BLaER1 (cell line): ENCODE data around the gene ARL4A.

Source experiments
- H3K27ac ChIP-seq: shearing (Covaris generic); formaldehyde crosslinking; 2 replicates; pipeline ENCODE4 v1.8.1; 2022
- H3K27me3 ChIP-seq: shearing (Covaris generic); formaldehyde crosslinking; 2 replicates; pipeline ENCODE4 v1.8.1; 2022
- H3K36me3 ChIP-seq: shearing (Covaris generic); formaldehyde crosslinking; 2 replicates; pipeline ENCODE4 v1.8.1; 2022
- H3K4me1 ChIP-seq: shearing (Covaris generic); formaldehyde crosslinking; 2 replicates; pipeline ENCODE4 v1.8.1; 2022
- H3K4me2 ChIP-seq: shearing (Covaris generic); formaldehyde crosslinking; 2 replicates; pipeline ENCODE4 v1.8.1; 2022
- H3K4me3 ChIP-seq: shearing (Covaris generic); formaldehyde crosslinking; 2 replicates; pipeline ENCODE4 v1.8.1; 2022
- H3K9ac ChIP-seq: shearing (Covaris generic); formaldehyde crosslinking; 2 replicates; pipeline ENCODE4 v1.8.1; 2022
- H3K9me3 ChIP-seq: shearing (Covaris generic); formaldehyde crosslinking; 2 replicates; pipeline ENCODE4 v1.8.1; 2022
- H4K20me1 ChIP-seq: shearing (Covaris generic); formaldehyde crosslinking; 2 replicates; pipeline ENCODE4 v1.8.1; 2022
- Cebpa-rat ChIP-seq: shearing (Covaris generic); IDR thresholded peaks from 2 replicates; pipeline ENCODE4 v1.8.1; 2022

ARL4A gene

GRCh38 chr7:12699299-12699698 is 11.9 kb downstream of the ARL4A start:
- Histone ChIP-seq H3K36me3 (no peaks in the 10 kb centered on the region), H3K4me3 (no peak overlapping the region), H3K9me3 (no peaks in the 10 kb centered on the region), H3K27ac (no peak overlapping the region), H3K4me2 (no peak overlapping the region), H4K20me1 (no peaks in the 10 kb centered on the region), H3K4me1 (no peaks in the 10 kb centered on the region), H3K27me3 (no peaks in the 10 kb centered on the region), H3K9ac (no peak overlapping the region)
- TF ChIP-seq Cebpa-rat, result no peak

GRCh38 chr7:12701433-12701832 is 14.0 kb downstream of the ARL4A start:
- TF ChIP-seq Cebpa-rat, result no peak
- no peaks in the 10 kb centered on the region for H3K9me3 ChIP-seq
- no peaks in the 10 kb centered on the region for H4K20me1 ChIP-seq
- no peaks in the 10 kb centered on the region for H3K36me3 ChIP-seq
- no peak overlapping the region for H3K4me2 ChIP-seq
- no peaks in the 10 kb centered on the region for H3K27me3 ChIP-seq
- H3K9ac ChIP-seq, result no peak overlapping the region
- H3K27ac ChIP-seq, result no peak overlapping the region
- no peak overlapping the region for H3K4me3 ChIP-seq
- no peaks in the 10 kb centered on the region for H3K4me1 ChIP-seq

- H3K9me3 ChIP-seq, result no peaks in the 10 kb centered on the region
- no peak overlapping the region for H3K4me3 ChIP-seq
- TF ChIP-seq Cebpa-rat, result no peak
- no peaks in the 10 kb centered on the region for H3K36me3 ChIP-seq
- H3K9ac ChIP-seq, result no peak overlapping the region
- H3K27ac ChIP-seq, result no peak overlapping the region
- no peaks in the 10 kb centered on the region for H3K27me3 ChIP-seq
- no peaks in the 10 kb centered on the region for H4K20me1 ChIP-seq
- no peaks in the 10 kb centered on the region for H3K4me1 ChIP-seq
- no peak overlapping the region for H3K4me2 ChIP-seq
Measured at GRCh38 chr7:12703881-12704280, 16.4 kb downstream of the ARL4A start.

- Histone ChIP-seq H3K4me3 (no peak overlapping the region), H3K27ac (no peak overlapping the region)
- TF ChIP-seq Cebpa-rat, result no peak
Measured at GRCh38 chr7:12705878-12706277, 18.4 kb downstream of the ARL4A start.

GRCh38 chr7:12706900-12707536 is 19.6 kb downstream of the ARL4A start:
- no peak overlapping the region for H3K4me2 ChIP-seq

More at GRCh38 chr7:12705878-12706277, 18.4 kb downstream of the ARL4A start:
- H3K36me3 ChIP-seq, result no peaks in the 10 kb centered on the region
- H3K27me3 ChIP-seq, result no peaks in the 10 kb centered on the region
- no peaks in the 10 kb centered on the region for H3K9me3 ChIP-seq
- no peak overlapping the region for H3K4me2 ChIP-seq
- H3K4me1 ChIP-seq, result no peaks in the 10 kb centered on the region
- no peaks in the 10 kb centered on the region for H4K20me1 ChIP-seq
- no peak overlapping the region for H3K9ac ChIP-seq

GRCh38 chr7:12708314-12708713 is 20.9 kb downstream of the ARL4A start:
- no peak overlapping the region for H3K9ac ChIP-seq
- H3K27ac ChIP-seq, result no peak overlapping the region
- H3K36me3 ChIP-seq, result no peaks in the 10 kb centered on the region
- H3K27me3 ChIP-seq, result no peaks in the 10 kb centered on the region
- H4K20me1 ChIP-seq, result no peaks in the 10 kb centered on the region
- no peak overlapping the region for H3K4me3 ChIP-seq
- no peaks in the 10 kb centered on the region for H3K9me3 ChIP-seq
- H3K4me1 ChIP-seq, result no peaks in the 10 kb centered on the region
- no peak for TF ChIP-seq Cebpa-rat
- no peak overlapping the region for H3K4me2 ChIP-seq

More at GRCh38 chr7:12706900-12707536, 19.6 kb downstream of the ARL4A start:
- H3K4me3 ChIP-seq, result no peak overlapping the region
- TF ChIP-seq Cebpa-rat, result no peak
- no peaks in the 10 kb centered on the region for H3K27me3 ChIP-seq
- H3K4me1 ChIP-seq, result no peaks in the 10 kb centered on the region
- H4K20me1 ChIP-seq, result no peaks in the 10 kb centered on the region
- no peak overlapping the region for H3K9ac ChIP-seq
- no peaks in the 10 kb centered on the region for H3K36me3 ChIP-seq
- no peaks in the 10 kb centered on the region for H3K9me3 ChIP-seq
- no peak overlapping the region for H3K27ac ChIP-seq

- Histone ChIP-seq H3K4me3 (no peak overlapping the region), H3K9ac (no peak overlapping the region), H4K20me1 (no peaks in the 10 kb centered on the region), H3K27ac (no peak overlapping the region), H3K4me1 (no peaks in the 10 kb centered on the region), H3K27me3 (no peaks in the 10 kb centered on the region), H3K4me2 (no peak overlapping the region), H3K9me3 (no peaks in the 10 kb centered on the region), H3K36me3 (no peaks in the 10 kb centered on the region)
- TF ChIP-seq Cebpa-rat, result no peak
Measured at GRCh38 chr7:12709726-12710502, 22.5 kb downstream of the ARL4A start.

- no peaks in the 10 kb centered on the region for H3K4me1 ChIP-seq
- H3K9me3 ChIP-seq, result no peaks in the 10 kb centered on the region
- no peak overlapping the region for H3K27ac ChIP-seq
Measured at GRCh38 chr7:12711124-12711523, 23.7 kb downstream of the ARL4A start.

GRCh38 chr7:12712236-12712635 is 24.8 kb downstream of the ARL4A start:
- Histone ChIP-seq H4K20me1 (no peaks in the 10 kb centered on the region), H3K27me3 (no peaks in the 10 kb centered on the region), H3K9ac (no peak overlapping the region), H3K4me3 (no peak overlapping the region), H3K36me3 (no peaks in the 10 kb centered on the region), H3K4me2 (no peak overlapping the region), H3K4me1 (no peaks in the 10 kb centered on the region), H3K27ac (no peak overlapping the region), H3K9me3 (no peaks in the 10 kb centered on the region)
- TF ChIP-seq Cebpa-rat, result no peak

More at GRCh38 chr7:12711124-12711523, 23.7 kb downstream of the ARL4A start:
- Histone ChIP-seq H4K20me1 (no peaks in the 10 kb centered on the region), H3K9ac (no peak overlapping the region), H3K4me2 (no peak overlapping the region), H3K27me3 (no peaks in the 10 kb centered on the region), H3K36me3 (no peaks in the 10 kb centered on the region), H3K4me3 (no peak overlapping the region)
- no peak for TF ChIP-seq Cebpa-rat

GRCh38 chr7:12713625-12714378 is 26.4 kb downstream of the ARL4A start:
- H3K4me3 ChIP-seq, result no peak overlapping the region
- no peak overlapping the region for H3K27ac ChIP-seq
- H3K4me1 ChIP-seq, result no peaks in the 10 kb centered on the region
- TF ChIP-seq Cebpa-rat, result no peak
- no peaks in the 10 kb centered on the region for H3K36me3 ChIP-seq
- H3K27me3 ChIP-seq, result no peaks in the 10 kb centered on the region
- H3K9me3 ChIP-seq, result no peaks in the 10 kb centered on the region
- no peak overlapping the region for H3K9ac ChIP-seq
- H4K20me1 ChIP-seq, result no peaks in the 10 kb centered on the region
- H3K4me2 ChIP-seq, result no peak overlapping the region
